ENCODE results near the gene WNT5B.
A peak's percentile ranks its signal among the peaks of the same experiment; 100 is the strongest.

Gene WNT5B

DNA sequence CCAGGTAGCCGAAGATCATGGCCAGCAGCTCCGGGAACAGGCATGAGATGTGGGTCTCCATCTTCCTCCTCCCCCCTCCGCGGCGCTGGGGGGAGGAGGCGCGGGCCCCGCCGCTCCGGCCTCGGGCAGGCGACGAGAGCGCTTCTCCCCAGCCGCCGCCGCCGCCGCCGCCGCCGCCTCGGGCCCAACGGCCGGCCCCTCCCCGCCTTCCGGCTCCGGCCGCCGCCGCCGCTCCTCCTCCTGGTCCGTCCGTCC is 35.1 kb upstream of the WNT5B start (continued):
- TF ChIP-seq ZNF70 (CRISPR knock-in tag; IDR thresholded peaks at IDR 0.05), result no peak
- TF ChIP-seq OSR1 (CRISPR knock-in tag; IDR thresholded peaks at IDR 0.05), result no peak
- TF ChIP-seq BACH2 (CRISPR knock-in tag; IDR thresholded peaks at IDR 0.05; ENCODE audit: borderline replicate concordance), result no peak
- no peak for TF ChIP-seq SNAI2 (CRISPR knock-in tag; IDR thresholded peaks at IDR 0.05)
- TF ChIP-seq ZFP3 (CRISPR knock-in tag; IDR thresholded peaks at IDR 0.05), result no peak
- TF ChIP-seq ARNTL (CRISPR knock-in tag; IDR thresholded peaks at IDR 0.05; ENCODE audit: borderline replicate concordance, low read depth), result no peak
- TF ChIP-seq, protein P1, sequence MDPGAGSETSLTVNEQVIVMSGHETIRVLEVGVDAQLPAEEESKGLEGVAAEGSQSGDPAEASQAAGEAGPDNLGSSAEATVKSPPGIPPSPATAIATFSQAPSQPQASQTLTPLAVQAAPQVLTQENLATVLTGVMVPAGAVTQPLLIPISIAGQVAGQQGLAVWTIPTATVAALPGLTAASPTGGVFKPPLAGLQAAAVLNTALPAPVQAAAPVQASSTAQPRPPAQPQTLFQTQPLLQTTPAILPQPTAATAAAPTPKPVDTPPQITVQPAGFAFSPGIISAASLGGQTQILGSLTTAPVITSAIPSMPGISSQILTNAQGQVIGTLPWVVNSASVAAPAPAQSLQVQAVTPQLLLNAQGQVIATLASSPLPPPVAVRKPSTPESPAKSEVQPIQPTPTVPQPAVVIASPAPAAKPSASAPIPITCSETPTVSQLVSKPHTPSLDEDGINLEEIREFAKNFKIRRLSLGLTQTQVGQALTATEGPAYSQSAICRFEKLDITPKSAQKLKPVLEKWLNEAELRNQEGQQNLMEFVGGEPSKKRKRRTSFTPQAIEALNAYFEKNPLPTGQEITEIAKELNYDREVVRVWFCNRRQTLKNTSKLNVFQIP (CRISPR knock-in tag; IDR thresholded peaks at IDR 0.05; ENCODE audit: borderline replicate concordance, low read depth), result no peak
- TF ChIP-seq ZC3H10 (CRISPR knock-in tag; IDR thresholded peaks at IDR 0.05), result no peak
- TF ChIP-seq TCF4 (CRISPR knock-in tag; IDR thresholded peaks at IDR 0.05; ENCODE audit: borderline replicate concordance), result no peak
- TF ChIP-seq ZNF8 (CRISPR knock-in tag; IDR thresholded peaks at IDR 0.05), result no peak

DNA sequence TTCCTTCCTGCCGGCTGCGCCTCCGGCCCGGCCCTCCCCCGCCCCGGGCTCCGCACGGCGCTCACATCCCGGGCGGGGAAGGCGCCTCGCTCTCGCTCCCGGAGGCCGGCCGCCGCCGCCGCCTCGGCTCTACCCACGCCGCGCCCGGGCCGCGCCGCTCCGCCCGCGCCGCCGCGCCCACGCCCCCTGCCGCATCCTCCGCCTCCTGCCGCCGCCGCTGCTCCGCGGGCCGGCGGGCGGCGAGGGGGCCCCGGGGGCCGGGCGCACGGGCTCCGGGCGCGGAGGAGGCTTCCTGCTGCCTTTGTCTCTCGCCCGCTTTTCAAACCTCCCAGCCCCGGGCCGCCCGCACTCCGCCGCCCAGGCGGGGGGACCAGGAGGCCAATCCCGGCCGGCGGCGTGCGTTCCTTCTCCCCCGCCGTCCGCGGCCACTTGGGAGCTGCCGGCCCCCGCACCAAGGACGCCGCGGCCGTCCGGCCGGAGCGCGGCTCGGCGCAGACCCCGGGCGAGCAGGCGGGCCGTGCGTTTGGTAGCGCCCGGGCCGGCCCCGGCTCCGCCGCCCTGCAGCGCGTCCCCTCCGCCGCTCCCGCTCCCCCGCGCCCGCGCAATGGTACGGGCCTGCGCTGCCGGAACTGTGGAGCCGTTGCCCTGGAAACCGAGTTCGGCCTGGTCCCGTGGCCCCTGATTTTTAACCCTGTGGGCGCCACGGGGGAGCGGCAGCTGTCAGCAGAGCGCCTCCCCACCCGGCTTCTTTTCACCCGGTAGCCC is 34.6 kb upstream of the WNT5B start, which contains the start of gene FBXL14:
FBXL14 (minus strand) TSS at position 321 of the 765 bp plus-strand sequence. CDS start 515 bp downstream, outside the sequence.
- ATAC-seq, result peak; percentile 73
- TF ChIP-seq CSDC2 (CRISPR knock-in tag; IDR thresholded peaks at IDR 0.05) (no peak), OSR1 (CRISPR knock-in tag; IDR thresholded peaks at IDR 0.05) (no peak), TCF4 (CRISPR knock-in tag; IDR thresholded peaks at IDR 0.05; ENCODE audit: borderline replicate concordance) (no peak), SNAI2 (CRISPR knock-in tag; IDR thresholded peaks at IDR 0.05) (no peak), GLIS3 (CRISPR knock-in tag; IDR thresholded peaks at IDR 0.05) (no peak), ZFP30 (CRISPR knock-in tag; IDR thresholded peaks at IDR 0.05) (no peak), ZNF8 (CRISPR knock-in tag; IDR thresholded peaks at IDR 0.05) (no peak), ZFP3 (CRISPR knock-in tag; IDR thresholded peaks at IDR 0.05) (no peak), ZC3H10 (CRISPR knock-in tag; IDR thresholded peaks at IDR 0.05) (no peak), ESRRG (CRISPR knock-in tag; IDR thresholded peaks at IDR 0.05) (no peak), ISL1 (CRISPR knock-in tag; IDR thresholded peaks at IDR 0.05) (no peak), ARNTL (CRISPR knock-in tag; IDR thresholded peaks at IDR 0.05; ENCODE audit: borderline replicate concordance, low read depth) (no peak), RARB (CRISPR knock-in tag; IDR thresholded peaks at IDR 0.05) (no peak), BACH2 (CRISPR knock-in tag; IDR thresholded peaks at IDR 0.05; ENCODE audit: borderline replicate concordance) (no peak), PPARA (CRISPR knock-in tag; IDR thresholded peaks at IDR 0.05; ENCODE audit: borderline replicate concordance) (no peak)
- TF ChIP-seq, protein P2, sequence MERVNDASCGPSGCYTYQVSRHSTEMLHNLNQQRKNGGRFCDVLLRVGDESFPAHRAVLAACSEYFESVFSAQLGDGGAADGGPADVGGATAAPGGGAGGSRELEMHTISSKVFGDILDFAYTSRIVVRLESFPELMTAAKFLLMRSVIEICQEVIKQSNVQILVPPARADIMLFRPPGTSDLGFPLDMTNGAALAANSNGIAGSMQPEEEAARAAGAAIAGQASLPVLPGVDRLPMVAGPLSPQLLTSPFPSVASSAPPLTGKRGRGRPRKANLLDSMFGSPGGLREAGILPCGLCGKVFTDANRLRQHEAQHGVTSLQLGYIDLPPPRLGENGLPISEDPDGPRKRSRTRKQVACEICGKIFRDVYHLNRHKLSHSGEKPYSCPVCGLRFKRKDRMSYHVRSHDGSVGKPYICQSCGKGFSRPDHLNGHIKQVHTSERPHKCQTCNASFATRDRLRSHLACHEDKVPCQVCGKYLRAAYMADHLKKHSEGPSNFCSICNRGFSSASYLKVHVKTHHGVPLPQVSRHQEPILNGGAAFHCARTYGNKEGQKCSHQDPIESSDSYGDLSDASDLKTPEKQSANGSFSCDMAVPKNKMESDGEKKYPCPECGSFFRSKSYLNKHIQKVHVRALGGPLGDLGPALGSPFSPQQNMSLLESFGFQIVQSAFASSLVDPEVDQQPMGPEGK (CRISPR knock-in tag; IDR thresholded peaks at IDR 0.05; ENCODE audit: borderline replicate concordance), result no peak
- TF ChIP-seq, protein P3, sequence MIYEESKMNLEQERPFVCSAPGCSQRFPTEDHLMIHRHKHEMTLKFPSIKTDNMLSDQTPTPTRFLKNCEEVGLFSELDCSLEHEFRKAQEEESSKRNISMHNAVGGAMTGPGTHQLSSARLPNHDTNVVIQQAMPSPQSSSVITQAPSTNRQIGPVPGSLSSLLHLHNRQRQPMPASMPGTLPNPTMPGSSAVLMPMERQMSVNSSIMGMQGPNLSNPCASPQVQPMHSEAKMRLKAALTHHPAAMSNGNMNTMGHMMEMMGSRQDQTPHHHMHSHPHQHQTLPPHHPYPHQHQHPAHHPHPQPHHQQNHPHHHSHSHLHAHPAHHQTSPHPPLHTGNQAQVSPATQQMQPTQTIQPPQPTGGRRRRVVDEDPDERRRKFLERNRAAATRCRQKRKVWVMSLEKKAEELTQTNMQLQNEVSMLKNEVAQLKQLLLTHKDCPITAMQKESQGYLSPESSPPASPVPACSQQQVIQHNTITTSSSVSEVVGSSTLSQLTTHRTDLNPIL (CRISPR knock-in tag; IDR thresholded peaks at IDR 0.05; ENCODE audit: low read depth), result no peak
- TF ChIP-seq, protein P4, sequence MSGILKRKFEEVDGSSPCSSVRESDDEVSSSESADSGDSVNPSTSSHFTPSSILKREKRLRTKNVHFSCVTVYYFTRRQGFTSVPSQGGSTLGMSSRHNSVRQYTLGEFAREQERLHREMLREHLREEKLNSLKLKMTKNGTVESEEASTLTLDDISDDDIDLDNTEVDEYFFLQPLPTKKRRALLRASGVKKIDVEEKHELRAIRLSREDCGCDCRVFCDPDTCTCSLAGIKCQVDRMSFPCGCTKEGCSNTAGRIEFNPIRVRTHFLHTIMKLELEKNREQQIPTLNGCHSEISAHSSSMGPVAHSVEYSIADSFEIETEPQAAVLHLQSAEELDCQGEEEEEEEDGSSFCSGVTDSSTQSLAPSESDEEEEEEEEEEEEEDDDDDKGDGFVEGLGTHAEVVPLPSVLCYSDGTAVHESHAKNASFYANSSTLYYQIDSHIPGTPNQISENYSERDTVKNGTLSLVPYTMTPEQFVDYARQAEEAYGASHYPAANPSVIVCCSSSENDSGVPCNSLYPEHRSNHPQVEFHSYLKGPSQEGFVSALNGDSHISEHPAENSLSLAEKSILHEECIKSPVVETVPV (CRISPR knock-in tag; IDR thresholded peaks at IDR 0.05), result no peak
- TF ChIP-seq, protein P5, sequence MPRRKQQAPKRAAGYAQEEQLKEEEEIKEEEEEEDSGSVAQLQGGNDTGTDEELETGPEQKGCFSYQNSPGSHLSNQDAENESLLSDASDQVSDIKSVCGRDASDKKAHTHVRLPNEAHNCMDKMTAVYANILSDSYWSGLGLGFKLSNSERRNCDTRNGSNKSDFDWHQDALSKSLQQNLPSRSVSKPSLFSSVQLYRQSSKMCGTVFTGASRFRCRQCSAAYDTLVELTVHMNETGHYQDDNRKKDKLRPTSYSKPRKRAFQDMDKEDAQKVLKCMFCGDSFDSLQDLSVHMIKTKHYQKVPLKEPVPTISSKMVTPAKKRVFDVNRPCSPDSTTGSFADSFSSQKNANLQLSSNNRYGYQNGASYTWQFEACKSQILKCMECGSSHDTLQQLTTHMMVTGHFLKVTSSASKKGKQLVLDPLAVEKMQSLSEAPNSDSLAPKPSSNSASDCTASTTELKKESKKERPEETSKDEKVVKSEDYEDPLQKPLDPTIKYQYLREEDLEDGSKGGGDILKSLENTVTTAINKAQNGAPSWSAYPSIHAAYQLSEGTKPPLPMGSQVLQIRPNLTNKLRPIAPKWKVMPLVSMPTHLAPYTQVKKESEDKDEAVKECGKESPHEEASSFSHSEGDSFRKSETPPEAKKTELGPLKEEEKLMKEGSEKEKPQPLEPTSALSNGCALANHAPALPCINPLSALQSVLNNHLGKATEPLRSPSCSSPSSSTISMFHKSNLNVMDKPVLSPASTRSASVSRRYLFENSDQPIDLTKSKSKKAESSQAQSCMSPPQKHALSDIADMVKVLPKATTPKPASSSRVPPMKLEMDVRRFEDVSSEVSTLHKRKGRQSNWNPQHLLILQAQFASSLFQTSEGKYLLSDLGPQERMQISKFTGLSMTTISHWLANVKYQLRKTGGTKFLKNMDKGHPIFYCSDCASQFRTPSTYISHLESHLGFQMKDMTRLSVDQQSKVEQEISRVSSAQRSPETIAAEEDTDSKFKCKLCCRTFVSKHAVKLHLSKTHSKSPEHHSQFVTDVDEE (CRISPR knock-in tag; IDR thresholded peaks at IDR 0.05), result no peak

Measured in SK-N-SH treated with all-trans-retinoic acid at 6 μM for 48 hours (cell line).